Sigmoid colon (tissue), 7 donors: ENCODE results near the gene CLOCK. TPM values are rescaled to one million over a fixed set of nuclear protein-coding genes. Genes with fewer than 3 reads are reported as not detected.

Experiments
- DNase-seq: peaks from one replicate; pipeline ENCODE4 v3.0.0-alpha.2; 2019
- H3K27ac ChIP-seq, 4 donors: fragments of 200-600 bp; sonication (generic); one replicate each; pipeline ENCODE4 v1.5.1; 2016 to 2019; ENCODE audit warnings: mild to moderate bottlenecking in 1 of 4
- H3K27me3 ChIP-seq, 3 donors: fragments of 200-600 bp; sonication (generic); one replicate each; pipeline ENCODE4 v1.5.1; 2019; ENCODE audit warnings: mild to moderate bottlenecking in 1 of 3
- H3K36me3 ChIP-seq, 4 donors: fragments of 200-600 bp; sonication (generic); one replicate each; pipeline ENCODE4 v1.5.1; 2016 to 2019
- H3K4me1 ChIP-seq, 4 donors: fragments of 200-600 bp; sonication (generic); one replicate each; pipeline ENCODE4 v1.5.1; 2017 to 2019
- H3K4me3 ChIP-seq, 4 donors: fragments of 200-600 bp; sonication (generic); one replicate each; pipeline ENCODE4 v1.5.1; 2017 to 2019; ENCODE audit warnings: mild to moderate bottlenecking in 2 of 4, moderate library complexity in 1 of 4
- H3K9me3 ChIP-seq, 4 donors: fragments of 200-600 bp in 3 of 4; sonication (generic) in 3 of 4; one replicate each; pipeline versions ENCODE4 v1.5.1 to v1.6.1; 2013 to 2019
- CTCF ChIP-seq, 4 experiments: fragments of 450-650 bp in 3 of 4; fragments of 200-600 bp in 1 of 4; IDR thresholded peaks; one replicate each; pipeline ENCODE4 v1.5.1; 2016 to 2019; ENCODE audit warnings: antibody characterized with exemption in 4 of 4, mild to moderate bottlenecking in 3 of 4, moderate library complexity in 2 of 4
- EP300 ChIP-seq, 4 donors: sonication (generic); formaldehyde crosslinking; IDR thresholded peaks; one replicate each; pipeline ENCODE4 v1.6.1; 2017; ENCODE audit warnings: antibody characterized with exemption in 4 of 4
- POLR2A ChIP-seq, 2 donors: fragments of 450-650 bp; IDR thresholded peaks; one replicate each; pipeline ENCODE4 v1.6.1; 2016; ENCODE audit warnings: antibody characterized with exemption in 2 of 2, mild to moderate bottlenecking in 2 of 2, moderate library complexity in 2 of 2
- POLR2AphosphoS5 ChIP-seq, 4 donors: sonication (generic); formaldehyde crosslinking; IDR thresholded peaks; one replicate each; pipeline ENCODE4 v1.6.1; 2017; ENCODE audit warnings: antibody characterized with exemption in 4 of 4
- WGBS, 2 donors: extraction: QIAGEN DNeasy Blood & Tissue Kit; methylation state at CpG; one replicate each; pipeline ENCODE4 v1.1.7; 2013; 5-methylcytosine and 5-hydroxymethylcytosine counted together
- intact Hi-C: fragments of 100-400 bp; cut with DNase I; formaldehyde crosslinking; loops from one replicate; pipeline ENCODE4 v1.15.1; 2023
- polyA plus RNA-seq, 3 donors: library from polyadenylated mRNA; stranded (reverse); fragments of 200-250 nt; gene quantifications; one replicate each; pipeline ENCODE4 v1.2.3, GENCODE V29; 2013
- small RNA-seq, 3 donors: library from RNA; depleted of rRNA; stranded (forward); fragments of <200 nt; gene quantifications; one replicate each; pipeline ENCODE3, GENCODE V24; 2016
- total RNA-seq, 4 donors: library from RNA; depleted of rRNA; stranded (reverse); fragments of >200 nt; gene quantifications; one replicate each; pipeline ENCODE4 v1.1.0, GENCODE V29; 2016
- donor health status: healthy with polysubstance abuse.
- donor health status: Bipolar disorder and iron deficiency.
- donor health status: healthy.

Gene CLOCK
- total and polyA plus RNA-seq, 7 donors, result 2.4 to 27.5 (median 22.5) TPM

GRCh38 chr4:55381502-55381901, 165.2 kb downstream of the CLOCK start:
- no peak for DNase-seq
- intact Hi-C loops, result no loop called here
- no peaks in the 10 kb centered on the region for H3K36me3 ChIP-seq
- TF ChIP-seq POLR2A (IDR thresholded peaks at IDR 0.05) (no peak), POLR2AphosphoS5 (IDR thresholded peaks at IDR 0.05) (no peak), EP300 (IDR thresholded peaks at IDR 0.05) (no peak), CTCF (IDR thresholded peaks at IDR 0.05) (no peak)
- H3K27me3 ChIP-seq, result no peaks in the 10 kb centered on the region
- H3K9me3 ChIP-seq, result no peaks in the 10 kb centered on the region
- 93 to 95% methylated on average over 7 of the region's 7 CpGs for WGBS, 2 donors
- no peak overlapping the region for H3K27ac ChIP-seq
- H3K4me1 ChIP-seq, result no peaks in the 10 kb centered on the region
- no peak overlapping the region for H3K4me3 ChIP-seq

- no peak for TF ChIP-seq EP300 (IDR thresholded peaks at IDR 0.05)
- TF ChIP-seq CTCF (IDR thresholded peaks at IDR 0.05), result no peak
- no peak for TF ChIP-seq POLR2A (IDR thresholded peaks at IDR 0.05)
- TF ChIP-seq POLR2AphosphoS5 (IDR thresholded peaks at IDR 0.05), result no peak
- 88 to 90% methylated on average over 2 of the region's 2 CpGs for WGBS, 2 donors
- no peak overlapping the region for H3K4me3 ChIP-seq
- H3K27ac ChIP-seq, result no peak overlapping the region
- H3K27me3 ChIP-seq, result no peaks in the 10 kb centered on the region
- intact Hi-C loops, result no loop called here
- H3K9me3 ChIP-seq, result no peaks in the 10 kb centered on the region
- H3K4me1 ChIP-seq, result no peaks in the 10 kb centered on the region
- no peaks in the 10 kb centered on the region for H3K36me3 ChIP-seq
- no peak for DNase-seq
Measured at GRCh38 chr4:55380576-55380975, 166.1 kb downstream of the CLOCK start.

- no peak overlapping the region for H3K4me3 ChIP-seq
- H3K4me1 ChIP-seq, result no peaks in the 10 kb centered on the region
- intact Hi-C loops, result no loop called here
- no peaks in the 10 kb centered on the region for H3K27me3 ChIP-seq
- H3K9me3 ChIP-seq, result no peaks in the 10 kb centered on the region
- TF ChIP-seq EP300 (IDR thresholded peaks at IDR 0.05) (no peak), POLR2AphosphoS5 (IDR thresholded peaks at IDR 0.05) (no peak), CTCF (IDR thresholded peaks at IDR 0.05) (no peak), POLR2A (IDR thresholded peaks at IDR 0.05) (no peak)
- H3K27ac ChIP-seq, result no peak overlapping the region
- DNase-seq, result no peak
- H3K36me3 ChIP-seq, result no peaks in the 10 kb centered on the region
- WGBS, 2 donors, result 26 to 73% methylated on average over 13 of the region's 13 CpGs
Measured at GRCh38 chr4:55378617-55379467, 167.9 kb downstream of the CLOCK start.

Small RNA genes within 50 kb of the gene (small RNA-seq; reads per million reads assigned to genes)
- gene RF00019, result 0 reads per million in 3 donors

Other genes starting within 250 kb of the CLOCK start
- 1 to 10 TPM; 2.2 to 5.4 (median 3.3) TPM for gene SRD5A3, start 200.7 kb downstream of the CLOCK start, total RNA-seq
- 1 to 10 TPM; 4.4 to 9.3 (median 4.8) TPM for gene SRD5A3, start 200.7 kb downstream of the CLOCK start, polyA plus RNA-seq
- 100 to 1,000 TPM; 144 to 219 (median 165) TPM for gene TMEM165, start 151.0 kb downstream of the CLOCK start, total RNA-seq
- gene TMEM165, start 151.0 kb downstream of the CLOCK start, polyA plus RNA-seq, result 10 to 100 TPM; 12.9 to 46.5 (median 18.6) TPM
- not detected for gene PDCL2, start 45.3 kb upstream of the CLOCK start, total RNA-seq
- gene PDCL2, start 45.3 kb upstream of the CLOCK start, polyA plus RNA-seq, result not detected
- gene NMU, start 89.4 kb upstream of the CLOCK start, total RNA-seq, result 1 to 10 TPM in 1 of 4 donors, not detected in 3; 2.5 TPM
- gene NMU, start 89.4 kb upstream of the CLOCK start, polyA plus RNA-seq, result 1 to 10 TPM in 1 of 3 donors, not detected in 2; 1.7 TPM